ENCODE data around the gene KCNG4.

The KCNG4 gene

GRCh38 chr16:84232969-84233368, 6.8 kb downstream of the KCNG4 start:
- no peak overlapping the region for H3K4me3 ChIP-seq (ENCODE audit: low read length)
- peaks cover 47% of the 10 kb centered on the region for H3K27me3 ChIP-seq (ENCODE audit: control insufficient read depth, insufficient read depth, low read length)
- H3K4me1 ChIP-seq (ENCODE audit: control insufficient read depth, insufficient read depth, low read length): peaks cover 14% of the 10 kb centered on the region
- no peaks in the 10 kb centered on the region for H3K36me3 ChIP-seq (ENCODE audit: insufficient read depth, low read length)
- H3K9me3 ChIP-seq (replicated peaks; ENCODE audit: low read length): no peaks in the 10 kb centered on the region
- no peak overlapping the region for H3K4me2 ChIP-seq (ENCODE audit: low read length)
- H3K9ac ChIP-seq (ENCODE audit: low read depth, low read length): no peak overlapping the region

GRCh38 chr16:84232060-84232459, 7.8 kb downstream of the KCNG4 start:
- Histone ChIP-seq H3K4me2 (ENCODE audit: low read length) (no peak overlapping the region), H3K36me3 (ENCODE audit: insufficient read depth, low read length) (no peaks in the 10 kb centered on the region), H3K4me1 (ENCODE audit: control insufficient read depth, insufficient read depth, low read length) (peaks cover 20% of the 10 kb centered on the region), H3K9me3 (replicated peaks; ENCODE audit: low read length) (no peaks in the 10 kb centered on the region), H3K4me3 (ENCODE audit: low read length) (no peak overlapping the region), H3K27me3 (ENCODE audit: control insufficient read depth, insufficient read depth, low read length) (peaks cover 38% of the 10 kb centered on the region), H3K9ac (ENCODE audit: low read depth, low read length) (no peak overlapping the region)

GRCh38 chr16:84229471-84229870, 10.3 kb downstream of the KCNG4 start:
- Histone ChIP-seq H3K4me3 (ENCODE audit: low read length) (no peak overlapping the region), H3K27me3 (ENCODE audit: control insufficient read depth, insufficient read depth, low read length) (peaks cover 35% of the 10 kb centered on the region), H3K36me3 (ENCODE audit: insufficient read depth, low read length) (no peaks in the 10 kb centered on the region)

GRCh38 chr16:84228256-84228838, 11.5 kb downstream of the KCNG4 start:
- H3K4me1 ChIP-seq (ENCODE audit: control insufficient read depth, insufficient read depth, low read length): peaks cover 26% of the 10 kb centered on the region
- no peaks in the 10 kb centered on the region for H3K36me3 ChIP-seq (ENCODE audit: insufficient read depth, low read length)
- peak overlapping the region; percentile 71 for H3K4me2 ChIP-seq (ENCODE audit: low read length)
- peaks cover 28% of the 10 kb centered on the region for H3K27me3 ChIP-seq (ENCODE audit: control insufficient read depth, insufficient read depth, low read length)
- no peak overlapping the region for H3K9ac ChIP-seq (ENCODE audit: low read depth, low read length)
- H3K9me3 ChIP-seq (replicated peaks; ENCODE audit: low read length): no peaks in the 10 kb centered on the region
- peak overlapping the region; percentile 32 for H3K4me3 ChIP-seq (ENCODE audit: low read length)

More at GRCh38 chr16:84229471-84229870, 10.3 kb downstream of the KCNG4 start:
- no peak overlapping the region for H3K9ac ChIP-seq (ENCODE audit: low read depth, low read length)
- H3K9me3 ChIP-seq (replicated peaks; ENCODE audit: low read length): no peaks in the 10 kb centered on the region
- H3K4me1 ChIP-seq (ENCODE audit: control insufficient read depth, insufficient read depth, low read length): peaks cover 20% of the 10 kb centered on the region
- no peak overlapping the region for H3K4me2 ChIP-seq (ENCODE audit: low read length)

GRCh38 chr16:84227548-84227947, 12.3 kb downstream of the KCNG4 start:
- no peak overlapping the region for H3K9ac ChIP-seq (ENCODE audit: low read depth, low read length)
- H3K27me3 ChIP-seq (ENCODE audit: control insufficient read depth, insufficient read depth, low read length): peaks cover 22% of the 10 kb centered on the region
- no peak overlapping the region for H3K4me3 ChIP-seq (ENCODE audit: low read length)
- H3K36me3 ChIP-seq (ENCODE audit: insufficient read depth, low read length): no peaks in the 10 kb centered on the region
- H3K9me3 ChIP-seq (replicated peaks; ENCODE audit: low read length): no peaks in the 10 kb centered on the region
- peak overlapping the region; percentile 71 for H3K4me2 ChIP-seq (ENCODE audit: low read length)
- peaks cover 27% of the 10 kb centered on the region for H3K4me1 ChIP-seq (ENCODE audit: control insufficient read depth, insufficient read depth, low read length)

- no peak overlapping the region for H3K4me2 ChIP-seq (ENCODE audit: low read length)
- H3K9ac ChIP-seq (ENCODE audit: low read depth, low read length): no peak overlapping the region
- H3K36me3 ChIP-seq (ENCODE audit: insufficient read depth, low read length): no peaks in the 10 kb centered on the region
- H3K27me3 ChIP-seq (ENCODE audit: control insufficient read depth, insufficient read depth, low read length): peaks cover 11% of the 10 kb centered on the region
- H3K4me3 ChIP-seq (ENCODE audit: low read length): no peak overlapping the region
- H3K4me1 ChIP-seq (ENCODE audit: control insufficient read depth, insufficient read depth, low read length): peaks cover 27% of the 10 kb centered on the region
- H3K9me3 ChIP-seq (replicated peaks; ENCODE audit: low read length): no peaks in the 10 kb centered on the region
Measured at GRCh38 chr16:84226026-84226425, 13.8 kb downstream of the KCNG4 start.

- Histone ChIP-seq H3K4me2 (ENCODE audit: low read length) (no peak overlapping the region), H3K9ac (ENCODE audit: low read depth, low read length) (no peak overlapping the region), H3K4me1 (ENCODE audit: control insufficient read depth, insufficient read depth, low read length) (peaks cover 27% of the 10 kb centered on the region), H3K4me3 (ENCODE audit: low read length) (no peak overlapping the region), H3K27me3 (ENCODE audit: control insufficient read depth, insufficient read depth, low read length) (peaks cover 8% of the 10 kb centered on the region), H3K36me3 (ENCODE audit: insufficient read depth, low read length) (no peaks in the 10 kb centered on the region), H3K9me3 (replicated peaks; ENCODE audit: low read length) (no peaks in the 10 kb centered on the region)
Measured at GRCh38 chr16:84225571-84225970, 14.2 kb downstream of the KCNG4 start.

- Histone ChIP-seq H3K4me3 (ENCODE audit: low read length) (no peak overlapping the region), H3K9me3 (replicated peaks; ENCODE audit: low read length) (no peaks in the 10 kb centered on the region), H3K4me2 (ENCODE audit: low read length) (no peak overlapping the region), H3K9ac (ENCODE audit: low read depth, low read length) (no peak overlapping the region), H3K4me1 (ENCODE audit: control insufficient read depth, insufficient read depth, low read length) (peaks cover 27% of the 10 kb centered on the region), H3K27me3 (ENCODE audit: control insufficient read depth, insufficient read depth, low read length) (peaks cover 6% of the 10 kb centered on the region), H3K36me3 (ENCODE audit: insufficient read depth, low read length) (no peaks in the 10 kb centered on the region)
Measured at GRCh38 chr16:84225126-84225525, 14.7 kb downstream of the KCNG4 start.

- Histone ChIP-seq H3K4me1 (ENCODE audit: control insufficient read depth, insufficient read depth, low read length) (peaks cover 24% of the 10 kb centered on the region), H3K9ac (ENCODE audit: low read depth, low read length) (no peak overlapping the region), H3K4me3 (ENCODE audit: low read length) (no peak overlapping the region), H3K27me3 (ENCODE audit: control insufficient read depth, insufficient read depth, low read length) (peaks cover 6% of the 10 kb centered on the region), H3K4me2 (ENCODE audit: low read length) (no peak overlapping the region), H3K36me3 (ENCODE audit: insufficient read depth, low read length) (no peaks in the 10 kb centered on the region), H3K9me3 (replicated peaks; ENCODE audit: low read length) (no peaks in the 10 kb centered on the region)
Measured at GRCh38 chr16:84224554-84224953, 15.3 kb downstream of the KCNG4 start.

GRCh38 chr16:84223456-84223855, 16.4 kb downstream of the KCNG4 start:
- H3K36me3 ChIP-seq (ENCODE audit: insufficient read depth, low read length): no peaks in the 10 kb centered on the region
- no peak overlapping the region for H3K4me3 ChIP-seq (ENCODE audit: low read length)
- H3K27me3 ChIP-seq (ENCODE audit: control insufficient read depth, insufficient read depth, low read length): peaks cover 13% of the 10 kb centered on the region
- peaks cover 15% of the 10 kb centered on the region for H3K4me1 ChIP-seq (ENCODE audit: control insufficient read depth, insufficient read depth, low read length)
- no peaks in the 10 kb centered on the region for H3K9me3 ChIP-seq (replicated peaks; ENCODE audit: low read length)
- no peak overlapping the region for H3K9ac ChIP-seq (ENCODE audit: low read depth, low read length)
- H3K4me2 ChIP-seq (ENCODE audit: low read length): no peak overlapping the region

GRCh38 chr16:84220851-84221250, 19.0 kb downstream of the KCNG4 start:
- H3K27me3 ChIP-seq (ENCODE audit: control insufficient read depth, insufficient read depth, low read length): peaks cover 28% of the 10 kb centered on the region
- no peak overlapping the region for H3K4me2 ChIP-seq (ENCODE audit: low read length)
- no peaks in the 10 kb centered on the region for H3K9me3 ChIP-seq (replicated peaks; ENCODE audit: low read length)
- no peaks in the 10 kb centered on the region for H3K36me3 ChIP-seq (ENCODE audit: insufficient read depth, low read length)
- peaks cover 7% of the 10 kb centered on the region for H3K4me1 ChIP-seq (ENCODE audit: control insufficient read depth, insufficient read depth, low read length)
- H3K9ac ChIP-seq (ENCODE audit: low read depth, low read length): no peak overlapping the region
- H3K4me3 ChIP-seq (ENCODE audit: low read length): no peak overlapping the region

GRCh38 chr16:84218956-84219355, 20.9 kb downstream of the KCNG4 start:
- Histone ChIP-seq H3K27me3 (ENCODE audit: control insufficient read depth, insufficient read depth, low read length) (peaks cover 30% of the 10 kb centered on the region), H3K36me3 (ENCODE audit: insufficient read depth, low read length) (no peaks in the 10 kb centered on the region), H3K9me3 (replicated peaks; ENCODE audit: low read length) (no peaks in the 10 kb centered on the region), H3K4me1 (ENCODE audit: control insufficient read depth, insufficient read depth, low read length) (peaks cover 6% of the 10 kb centered on the region), H3K9ac (ENCODE audit: low read depth, low read length) (no peak overlapping the region), H3K4me3 (ENCODE audit: low read length) (no peak overlapping the region), H3K4me2 (ENCODE audit: low read length) (no peak overlapping the region)
